GM19468 (cell line): ENCODE measurements around the gene C12orf43.

Source experiments
- ATAC-seq: cut with Tn5 transposase; IDR thresholded peaks from one replicate; pipeline ENCODE4 v1.9.1; 2021; ENCODE audit warnings: mild to moderate bottlenecking, moderate library complexity, moderate number of reproducible peaks; ENCODE audit not compliant: unreplicated experiment; ENCODE audit errors: extremely low read depth

Gene C12orf43

GRCh38 chr12:121033625-121034349 lies 17.5 kb upstream of the C12orf43 start:
- ATAC-seq = no peak

- ATAC-seq = no peak
These were observed 14.4 kb upstream of the C12orf43 start for GRCh38 chr12:121030576-121031212.

GRCh38 chr12:121026274-121027045 lies 10.2 kb upstream of the C12orf43 start:
- ATAC-seq = no peak

GRCh38 chr12:121025442-121026226 lies 9.3 kb upstream of the C12orf43 start:
- no peak for ATAC-seq

- ATAC-seq = no peak
These were observed 7.5 kb upstream of the C12orf43 start for GRCh38 chr12:121023799-121024198.

GRCh38 chr12:121022713-121023112 lies 6.4 kb upstream of the C12orf43 start:
- ATAC-seq = no peak

- ATAC-seq = no peak
These were observed 5.5 kb upstream of the C12orf43 start for GRCh38 chr12:121021754-121022153.

GRCh38 chr12:121018860-121019617 lies 2.8 kb upstream of the C12orf43 start:
- no peak for ATAC-seq

GRCh38 chr12:121017966-121018491 lies 1.7 kb upstream of the C12orf43 start:
- no peak for ATAC-seq

- no peak for ATAC-seq
These were observed 2.6 kb downstream of the C12orf43 start for GRCh38 chr12:121013715-121014114.

GRCh38 chr12:121011820-121012219 lies 4.5 kb downstream of the C12orf43 start:
- no peak for ATAC-seq

GRCh38 chr12:121010860-121011259 lies 5.4 kb downstream of the C12orf43 start:
- ATAC-seq = no peak

GRCh38 chr12:121009741-121010140 lies 6.5 kb downstream of the C12orf43 start:
- no peak for ATAC-seq

GRCh38 chr12:121008347-121009098 lies 7.8 kb downstream of the C12orf43 start:
- ATAC-seq = no peak

- ATAC-seq = no peak
These were observed 10.9 kb downstream of the C12orf43 start for GRCh38 chr12:121005346-121005815.

GRCh38 chr12:121004253-121004815 lies 12.0 kb downstream of the C12orf43 start:
- no peak for ATAC-seq

- ATAC-seq = no peak
These were observed 12.6 kb downstream of the C12orf43 start for GRCh38 chr12:121003650-121004049.

GRCh38 chr12:121001841-121002483 lies 14.3 kb downstream of the C12orf43 start:
- ATAC-seq = no peak
